AG09319 (cell line): ENCODE results near the gene TRIM38.

Experiments
- DNase-seq: peaks from one replicate; pipeline ENCODE4 v3.0.0-alpha.2; 2010; ENCODE audit warnings: low read depth; ENCODE audit errors: extremely low read depth
- TF ChIP-seq, protein P1 (sequence below): IDR thresholded peaks from 2 replicates; pipeline ENCODE4 v1.5.1; 2011; ENCODE audit warnings: low read depth, mild to moderate bottlenecking, inconsistent platforms, low read length, moderate library complexity

TRIM38 gene

GRCh38 chr6:25961619-25962148 lies 918 bp upstream of the TRIM38 start:
- DNase-seq, result no peak
- TF ChIP-seq, protein P1, sequence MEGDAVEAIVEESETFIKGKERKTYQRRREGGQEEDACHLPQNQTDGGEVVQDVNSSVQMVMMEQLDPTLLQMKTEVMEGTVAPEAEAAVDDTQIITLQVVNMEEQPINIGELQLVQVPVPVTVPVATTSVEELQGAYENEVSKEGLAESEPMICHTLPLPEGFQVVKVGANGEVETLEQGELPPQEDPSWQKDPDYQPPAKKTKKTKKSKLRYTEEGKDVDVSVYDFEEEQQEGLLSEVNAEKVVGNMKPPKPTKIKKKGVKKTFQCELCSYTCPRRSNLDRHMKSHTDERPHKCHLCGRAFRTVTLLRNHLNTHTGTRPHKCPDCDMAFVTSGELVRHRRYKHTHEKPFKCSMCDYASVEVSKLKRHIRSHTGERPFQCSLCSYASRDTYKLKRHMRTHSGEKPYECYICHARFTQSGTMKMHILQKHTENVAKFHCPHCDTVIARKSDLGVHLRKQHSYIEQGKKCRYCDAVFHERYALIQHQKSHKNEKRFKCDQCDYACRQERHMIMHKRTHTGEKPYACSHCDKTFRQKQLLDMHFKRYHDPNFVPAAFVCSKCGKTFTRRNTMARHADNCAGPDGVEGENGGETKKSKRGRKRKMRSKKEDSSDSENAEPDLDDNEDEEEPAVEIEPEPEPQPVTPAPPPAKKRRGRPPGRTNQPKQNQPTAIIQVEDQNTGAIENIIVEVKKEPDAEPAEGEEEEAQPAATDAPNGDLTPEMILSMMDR, result no peak; the same call in 1 of the 2 replicates

GRCh38 chr6:25963426-25964123 lies 973 bp downstream of the TRIM38 start:
- no peak for DNase-seq
- TF ChIP-seq, protein P1, result no peak

DNA sequence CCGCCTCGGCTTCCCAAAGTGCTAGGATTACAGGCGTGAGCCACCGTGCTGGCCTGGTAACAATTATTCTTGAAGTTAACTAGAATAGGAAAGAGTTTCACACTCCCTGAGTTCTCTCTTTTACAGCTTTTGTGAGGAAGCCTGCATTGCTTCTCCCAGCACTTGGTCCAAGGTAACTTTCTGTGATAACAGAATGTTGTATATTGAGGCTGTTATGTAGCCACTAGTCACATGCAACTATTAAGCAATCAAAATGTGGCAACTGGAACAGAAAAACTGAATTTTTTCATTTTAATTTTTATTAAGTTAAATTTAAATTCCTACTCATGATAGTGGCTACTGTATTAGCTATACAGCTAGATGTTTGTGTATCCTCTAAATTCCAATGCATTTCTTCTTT lies 2.5 kb downstream of the TRIM38 start:
- TF ChIP-seq, protein P1, result no peak
- no peak for DNase-seq

- no peak for DNase-seq
- TF ChIP-seq, protein P1, result no peak
Observed at GRCh38 chr6:25966711-25967110, 4.1 kb downstream of the TRIM38 start.

DNA sequence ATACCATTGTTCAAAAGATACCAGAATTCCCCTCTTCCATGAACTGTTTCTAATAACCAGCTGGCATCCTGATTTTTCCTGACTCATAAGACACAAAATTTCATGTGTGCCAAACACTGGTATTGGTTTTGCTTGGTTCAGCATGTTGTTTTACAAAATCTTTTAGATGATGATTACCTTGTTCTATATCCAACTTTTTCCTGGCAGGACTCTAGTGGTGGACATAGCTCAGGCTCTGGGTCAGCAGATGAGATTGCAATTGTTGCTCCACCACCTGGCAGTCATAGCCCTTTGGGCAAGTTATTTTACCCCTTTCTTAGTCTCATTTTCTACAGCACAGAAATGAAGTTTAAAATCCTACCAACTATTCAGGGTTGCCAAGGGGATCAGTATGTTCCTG lies 6.2 kb downstream of the TRIM38 start:
- TF ChIP-seq, protein P1, result no peak

DNA sequence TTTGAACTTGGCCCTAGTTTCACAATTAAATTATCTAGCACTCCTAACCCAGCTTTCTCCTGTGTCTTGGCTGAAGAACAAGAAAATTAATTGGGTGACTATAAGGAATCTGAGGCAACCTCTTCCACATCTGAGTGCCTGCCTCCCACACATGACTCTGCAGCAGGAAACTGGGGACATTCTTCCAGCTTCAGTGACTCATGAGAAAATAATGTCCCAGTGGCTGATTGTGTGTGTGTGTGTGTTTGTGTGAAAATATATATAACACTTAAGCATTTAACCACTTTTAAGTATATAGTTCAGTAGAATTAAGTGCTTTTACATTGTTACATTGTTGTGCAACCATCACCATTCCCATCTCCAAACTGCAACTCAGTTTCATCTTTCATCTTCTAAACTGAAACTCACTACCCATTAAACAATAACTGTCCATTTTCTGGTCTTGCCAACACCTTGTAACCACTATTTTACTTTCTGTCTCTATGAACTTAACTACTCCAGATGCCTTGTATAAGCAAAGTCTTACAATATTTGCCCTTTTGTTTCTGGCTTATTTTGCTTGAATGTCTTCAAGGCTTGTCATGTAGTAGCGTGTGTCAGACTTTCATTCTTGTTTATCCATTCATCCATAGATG lies 8.7 kb downstream of the TRIM38 start:
- peak; percentile 74 for DNase-seq
- TF ChIP-seq, protein P1, result no peak

More for the DNA sequence above, 6.2 kb downstream of the TRIM38 start:
- peak; percentile 51 for DNase-seq

DNA sequence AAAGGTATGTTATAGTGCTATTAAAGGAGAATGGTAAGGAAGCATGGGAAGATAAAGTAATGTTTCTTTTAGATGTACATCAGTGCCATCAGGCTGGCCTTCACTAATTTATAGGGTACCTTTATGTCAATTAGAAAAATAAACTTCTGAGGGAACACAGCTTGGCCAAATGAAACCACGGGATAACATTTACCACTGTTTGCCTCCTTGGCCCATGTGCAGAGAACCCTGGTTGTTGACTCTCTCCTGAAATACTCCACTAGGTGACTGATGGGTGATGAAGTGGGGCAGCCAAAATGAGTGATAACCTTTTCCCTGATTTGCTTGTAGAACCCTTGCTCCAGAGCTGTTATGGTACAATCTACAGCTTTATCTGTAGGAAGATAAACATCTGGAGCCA lies 9.5 kb downstream of the TRIM38 start:
- TF ChIP-seq, protein P1, result no peak
- DNase-seq, result no peak
